Naive thymus-derived CD4-positive, alpha-beta T cell (primary cell): ENCODE data around the gene NBEA. TPM values are rescaled to one million over a fixed set of nuclear protein-coding genes. Genes with fewer than 3 reads are reported as not detected.
A peak's percentile ranks its signal among the peaks of the same experiment; 100 is the strongest.

Experiments
- ATAC-seq: fragments of 150-1000 bp; cut with Tn5 transposase; 2 replicates; pipeline ENCODE4 v1.10.0; 2021; ENCODE audit warnings: mild to moderate bottlenecking, moderate library complexity
- CTCF ChIA-PET: fragments of 350-600 bp; sonication (Branson Sonifier 250); formaldehyde crosslinking; loops from one replicate; lab custom pipeline; 2021; ENCODE audit warnings: antibody characterized with exemption; lab: Charles Lee
- POLR2A ChIA-PET: fragments of 350-600 bp; sonication (Branson Sonifier 250); formaldehyde crosslinking; loops from one replicate; lab custom pipeline; 2021; ENCODE audit warnings: antibody characterized with exemption, inconsistent platforms; lab: Charles Lee
- DNase-seq, 9 donors: peaks; one replicate each; pipeline versions ENCODE4 v3.0.0 to v3.0.0-alpha.2; 2020 to 2022; ENCODE audit warnings: mixed read lengths in 1 of 9
- H3K27ac ChIP-seq: one replicate; pipeline ENCODE4 v1.7.0; 2013; ENCODE audit warnings: mild to moderate bottlenecking, low read depth, low read length, moderate library complexity
- H3K27me3 ChIP-seq, 2 donors: one replicate each; pipeline ENCODE4 v1.7.0; 2013; ENCODE audit warnings: low read length in 2 of 2, mild to moderate bottlenecking in 2 of 2, moderate library complexity in 2 of 2; ENCODE audit not compliant: control insufficient read depth in 2 of 2, insufficient read depth in 2 of 2
- H3K36me3 ChIP-seq, 3 experiments: 1 replicate in 2 of 3; 2 replicates in 1 of 3; pipeline ENCODE4 v1.7.0; 2013; ENCODE audit warnings: low read length in 3 of 3, mild to moderate bottlenecking in 3 of 3, moderate library complexity in 1 of 3; ENCODE audit not compliant: insufficient read depth in 3 of 3, control insufficient read depth in 2 of 3
- H3K4me1 ChIP-seq, 2 donors: one replicate each; pipeline ENCODE4 v1.7.0; 2013; ENCODE audit warnings: low read length in 2 of 2, mild to moderate bottlenecking in 2 of 2, moderate library complexity in 1 of 2; ENCODE audit not compliant: control insufficient read depth in 2 of 2, insufficient read depth in 2 of 2
- H3K4me3 ChIP-seq: 2 replicates; pipeline ENCODE4 v1.7.0; 2013; ENCODE audit warnings: mild to moderate bottlenecking, low read length
- H3K9me3 ChIP-seq, 3 experiments: 1 replicate in 2 of 3; 2 replicates in 1 of 3; pipeline ENCODE4 v1.7.0; 2013; ENCODE audit warnings: low read length in 3 of 3; ENCODE audit not compliant: control insufficient read depth in 2 of 3
- H3K27ac Mint-ChIP-seq, 9 donors: one replicate each; pipeline ENCODE4 v1.8.0; 2020 to 2022; ENCODE audit warnings: mixed read lengths in 9 of 9, mild to moderate bottlenecking in 8 of 9, moderate library complexity in 5 of 9, inconsistent platforms in 2 of 9
- H3K27me3 Mint-ChIP-seq, 5 donors: one replicate each; pipeline ENCODE4 v1.8.0; 2021 to 2022; ENCODE audit warnings: mixed read lengths in 5 of 5, mild to moderate bottlenecking in 1 of 5
- H3K36me3 Mint-ChIP-seq, 5 donors: one replicate each; pipeline ENCODE4 v1.8.0; 2020 to 2022; ENCODE audit warnings: mixed read lengths in 5 of 5, mild to moderate bottlenecking in 3 of 5, inconsistent platforms in 1 of 5
- H3K4me1 Mint-ChIP-seq, 7 donors: one replicate each; pipeline ENCODE4 v1.8.0; 2020 to 2022; ENCODE audit warnings: mixed read lengths in 7 of 7, mild to moderate bottlenecking in 3 of 7, inconsistent platforms in 1 of 7
- H3K4me3 Mint-ChIP-seq, 10 donors: one replicate each; pipeline ENCODE4 v1.8.0; 2020 to 2022; ENCODE audit warnings: mild to moderate bottlenecking in 10 of 10, mixed read lengths in 10 of 10, moderate library complexity in 6 of 10, inconsistent platforms in 2 of 10
- H3K9me3 Mint-ChIP-seq, 11 donors: one replicate each; pipeline ENCODE4 v1.8.0; 2020 to 2022; ENCODE audit warnings: mixed read lengths in 11 of 11, mild to moderate bottlenecking in 4 of 11, inconsistent platforms in 1 of 11, moderate library complexity in 1 of 11
- intact Hi-C, 2 donors: fragments of 100-400 bp; cut with micrococcal nuclease; formaldehyde crosslinking; loops; one replicate each; pipeline ENCODE4 v1.15.1; 2023
- polyA plus RNA-seq, 2 donors: library from polyadenylated mRNA; unstranded; fragments of 300-500 nt; fragmentation: Illumina TruSeq; gene quantifications; one replicate each; pipeline ENCODE4 v1.2.3, GENCODE V29; 2021
- total RNA-seq, 6 experiments: library from RNA in 5 of 6; stranded (reverse) in 5 of 6; gene quantifications; 1 replicate in 5 of 6; 2 replicates in 1 of 6; pipeline ENCODE4 v1.2.3 and lab custom pipeline; 2021 to 2026

The NBEA gene
- total and polyA plus RNA-seq, 7 experiments from 2014 or later: 0.15 to 6.3 (median 3.2) TPM

DNA sequence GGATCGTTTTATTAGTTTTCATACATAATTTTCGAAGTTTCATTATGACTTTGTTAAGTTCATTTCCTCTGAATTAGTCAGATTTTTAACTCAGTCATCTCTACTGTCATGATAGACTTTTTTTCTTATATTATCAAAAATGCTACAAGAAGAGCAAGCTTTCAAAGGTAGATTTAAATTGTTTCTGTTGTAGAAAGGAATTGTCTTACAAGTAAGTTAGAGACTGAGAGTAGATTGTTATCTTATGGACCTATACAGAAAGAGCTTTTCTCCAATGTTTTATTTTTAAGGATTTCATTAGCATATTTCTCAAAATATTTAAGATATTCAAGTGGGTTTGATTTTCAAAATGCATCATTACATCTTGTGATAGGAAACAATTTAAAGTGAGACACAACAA is 531.7 kb downstream of the NBEA start:
- H3K4me1 ChIP-seq: peaks cover 0 to 13% of the 10 kb centered on the region in 2 donors
- H3K27ac Mint-ChIP-seq: no peak overlapping the region
- ChIA-PET CTCF (no interaction called here), POLR2A (interaction anchor here (0.6 kb wide), 1 partner anchor 63 kb away, joined by 5 read pairs; no protein-coding TSS in a partner anchor)
- H3K4me1 Mint-ChIP-seq: peaks cover 18 to 65% (median 44%) of the 10 kb centered on the region in 7 donors
- DNase-seq (no peak), ATAC-seq (no peak)
- peaks cover 78 to 90% (median 84%) of the 10 kb centered on the region in 5 donors for H3K27me3 Mint-ChIP-seq
- no peak overlapping the region for H3K4me3 ChIP-seq
- peaks cover 0 to 22% (median 9%) of the 10 kb centered on the region in 5 donors for H3K36me3 Mint-ChIP-seq
- no peak overlapping the region for H3K27ac ChIP-seq
- peaks cover 0 to 19% (median 10%) of the 10 kb centered on the region in 3 experiments for H3K9me3 ChIP-seq
- intact Hi-C loops: no loop called here
- no peaks in the 10 kb centered on the region for H3K36me3 ChIP-seq
- peaks cover 0 to 42% of the 10 kb centered on the region in 2 donors for H3K27me3 ChIP-seq
- H3K9me3 Mint-ChIP-seq: peaks cover 3 to 75% (median 17%) of the 10 kb centered on the region in 11 donors
- no peak overlapping the region for H3K4me3 Mint-ChIP-seq

DNA sequence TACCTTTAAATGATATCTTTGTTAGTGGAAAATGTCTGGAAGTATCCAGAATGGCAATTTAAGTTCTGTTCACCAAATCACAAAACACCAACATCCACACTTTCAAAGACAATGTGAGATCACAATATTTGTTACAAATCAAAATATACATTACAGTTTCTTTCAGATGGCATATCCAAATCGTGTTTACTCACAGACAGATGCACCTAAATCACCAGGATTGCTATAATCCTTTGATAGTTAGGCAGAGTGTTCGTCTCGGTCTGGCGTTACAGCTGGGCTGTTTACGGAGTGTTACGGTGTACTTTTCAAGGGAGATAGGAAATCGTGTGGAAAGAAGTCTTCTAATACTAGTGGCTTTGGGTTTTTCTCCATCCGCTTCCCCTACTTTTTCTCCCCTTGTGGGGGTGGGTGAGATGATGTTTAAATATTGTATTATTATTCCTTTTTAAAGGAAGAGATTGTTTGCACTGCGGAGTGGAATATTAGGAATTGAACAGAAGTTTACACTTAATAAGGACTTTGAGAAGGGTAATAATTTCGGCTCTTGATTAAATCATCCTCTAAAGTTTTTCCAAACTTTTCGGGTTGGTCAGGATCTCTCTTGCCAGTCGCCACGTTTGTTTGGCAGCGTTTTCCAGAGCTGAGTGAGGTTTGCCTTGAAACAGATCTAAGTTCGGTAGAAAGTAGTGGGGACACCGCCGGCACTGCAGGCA is 532.6 kb downstream of the NBEA start:
- Histone ChIP-seq H3K27me3 (peaks cover 0 to 47% of the 10 kb centered on the region in 2 donors), H3K36me3 (no peaks in the 10 kb centered on the region), H3K4me3 (peak overlapping the region; percentile 28), H3K27ac (no peak overlapping the region), H3K9me3 (peaks cover 0 to 19% (median 10%) of the 10 kb centered on the region in 3 experiments), H3K4me1 (peaks cover 0 to 13% of the 10 kb centered on the region in 2 donors)
- H3K4me1 Mint-ChIP-seq: peaks cover 18 to 63% (median 44%) of the 10 kb centered on the region in 7 donors
- no peak overlapping the region for H3K27ac Mint-ChIP-seq
- ATAC-seq (no peak), DNase-seq (no peak)
- H3K4me3 Mint-ChIP-seq: peak overlapping the region; percentile 71 to 85 (median 81)
- intact Hi-C loops: no loop called here
- POLR2A ChIA-PET: no interaction called here
- H3K27me3 Mint-ChIP-seq: peaks cover 78 to 92% (median 86%) of the 10 kb centered on the region in 5 donors
- peaks cover 0 to 19% (median 9%) of the 10 kb centered on the region in 5 donors for H3K36me3 Mint-ChIP-seq
- CTCF ChIA-PET: no interaction called here
- H3K9me3 Mint-ChIP-seq: peaks cover 3 to 70% (median 20%) of the 10 kb centered on the region in 11 donors

DNA sequence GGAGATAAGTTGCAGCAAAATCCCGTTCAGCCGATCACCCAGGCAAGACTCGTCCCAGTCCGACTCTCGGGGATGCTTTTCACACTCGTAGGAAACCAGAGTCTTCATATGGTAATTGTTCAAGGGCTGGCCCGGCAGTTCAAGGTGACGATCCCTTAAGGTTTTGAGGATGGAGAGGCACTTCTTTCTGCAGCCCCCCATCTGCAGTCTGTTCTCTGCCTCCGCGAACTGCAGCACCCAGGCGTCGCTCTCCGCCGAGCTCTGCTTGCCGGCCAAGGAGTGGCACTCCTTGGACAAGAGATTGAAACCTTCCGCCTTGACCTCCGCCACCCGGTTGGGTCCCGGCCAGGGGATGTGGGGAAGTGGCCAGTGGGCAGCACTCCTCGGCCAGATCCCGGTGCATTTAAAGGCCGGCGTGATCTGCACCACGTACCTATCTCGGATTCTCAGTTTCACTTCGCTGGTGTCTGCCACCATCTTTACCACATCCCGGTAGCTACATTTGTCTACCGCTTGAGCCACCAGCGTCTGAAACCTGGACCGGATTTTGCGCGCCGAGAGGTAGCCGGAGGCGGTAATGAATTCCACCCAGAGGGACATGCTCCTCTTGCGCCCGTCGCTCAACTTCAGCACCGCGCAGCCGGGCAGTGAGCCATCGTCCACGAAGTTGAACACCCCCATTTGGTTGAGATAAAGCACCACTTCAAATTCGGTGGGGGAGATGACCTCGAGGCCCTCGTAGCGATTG is 533.3 kb downstream of the NBEA start:
- H3K36me3 Mint-ChIP-seq: peaks cover 0 to 12% (median 6%) of the 10 kb centered on the region in 5 donors
- Histone ChIP-seq H3K27me3 (peaks cover 0 to 44% of the 10 kb centered on the region in 2 donors), H3K27ac (no peak overlapping the region), H3K9me3 (peaks cover 0 to 18% (median 10%) of the 10 kb centered on the region in 3 experiments), H3K4me1 (peaks cover 0 to 13% of the 10 kb centered on the region in 2 donors), H3K4me3 (peak overlapping the region; percentile 28), H3K36me3 (no peaks in the 10 kb centered on the region)
- peaks cover 74 to 92% (median 86%) of the 10 kb centered on the region in 5 donors for H3K27me3 Mint-ChIP-seq
- ATAC-seq: no peak
- ChIA-PET CTCF (no interaction called here), POLR2A (no interaction called here)
- peaks cover 3 to 63% (median 13%) of the 10 kb centered on the region in 11 donors for H3K9me3 Mint-ChIP-seq
- peak overlapping the region in 2 of 9 donors; percentile 41 to 52 for H3K27ac Mint-ChIP-seq
- H3K4me1 Mint-ChIP-seq: peaks cover 18 to 56% (median 42%) of the 10 kb centered on the region in 7 donors
- DNase-seq: peak in 1 of 9 donors; percentile 27
- intact Hi-C loops: no loop called here
- peak overlapping the region; percentile 71 to 85 (median 81) for H3K4me3 Mint-ChIP-seq

DNA sequence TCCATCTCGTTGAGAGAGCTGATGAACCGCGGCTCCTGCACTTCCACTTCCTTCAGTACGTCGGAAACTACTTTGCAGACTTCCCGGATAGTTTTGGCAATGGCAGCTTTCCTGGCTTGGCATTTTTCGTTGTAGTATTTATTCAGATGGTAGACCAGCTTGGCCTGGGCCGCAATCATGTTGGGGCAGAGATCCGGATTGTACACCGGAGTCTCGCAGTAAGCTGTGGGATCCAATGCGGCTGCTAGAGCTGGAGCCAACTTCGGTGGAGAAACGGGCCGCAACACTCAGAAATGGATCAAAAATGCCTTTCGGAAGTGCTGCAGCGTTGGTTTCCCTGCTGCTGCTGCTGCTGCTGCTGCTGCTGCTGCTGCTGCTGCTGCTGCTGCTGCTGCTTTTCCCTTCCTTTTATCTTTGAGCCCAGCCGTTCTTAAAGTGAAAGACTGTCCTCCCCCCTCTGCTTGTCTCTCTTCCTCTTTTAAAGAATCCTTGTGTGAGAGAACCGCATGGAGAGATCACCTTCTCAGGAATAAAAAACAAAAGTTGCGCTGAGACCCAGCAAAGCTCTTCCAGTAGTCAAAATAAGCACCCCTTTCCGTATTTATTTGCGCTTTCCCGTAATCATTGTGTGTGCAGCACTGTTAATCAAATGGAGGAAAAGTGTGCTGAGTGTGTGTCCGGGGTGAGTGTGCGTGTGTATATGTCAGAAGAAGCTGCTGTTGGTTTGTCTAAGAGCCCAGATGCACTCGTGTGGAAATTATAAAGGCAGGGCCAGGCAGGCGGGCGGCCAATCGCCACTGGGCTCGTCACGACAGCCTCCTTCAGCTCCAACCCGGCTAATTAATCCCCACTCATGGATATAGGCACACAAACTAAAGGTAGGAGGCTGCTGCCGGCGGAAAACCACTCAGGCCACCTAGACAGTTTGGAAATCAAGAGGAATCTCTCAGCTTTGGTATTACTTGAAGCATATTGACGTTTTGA is 534.2 kb downstream of the NBEA start, which contains the start of gene MAB21L1:
Gene MAB21L1 (minus strand): TSS at position 730 of the 984 bp plus-strand sequence. CDS start 551 bp downstream, at position 179.
- intact Hi-C loops: no loop called here
- ATAC-seq (peak; percentile 55), DNase-seq (peak in 3 of 9 donors; percentile 16 to 31 (median 21))
- H3K4me1 Mint-ChIP-seq: peaks cover 18 to 52% (median 37%) of the 10 kb centered on the region in 7 donors
- peaks cover 0 to 11% (median 5%) of the 10 kb centered on the region in 5 donors for H3K36me3 Mint-ChIP-seq
- CTCF ChIA-PET: no interaction called here
- peak within 1 kb of the TSS in 2 of 9 donors; percentile 41 to 52 for H3K27ac Mint-ChIP-seq
- no peak within 1 kb of the TSS for H3K27ac ChIP-seq
- peaks cover 0 to 10% (median 10%) of the 10 kb centered on the region in 3 experiments for H3K9me3 ChIP-seq
- H3K4me3 ChIP-seq: peak within 1 kb of the TSS; percentile 28
- H3K4me1 ChIP-seq: peaks cover 0 to 13% of the 10 kb centered on the region in 2 donors
- POLR2A ChIA-PET: no interaction called here
- no peaks in the 10 kb centered on the region for H3K36me3 ChIP-seq
- peaks cover 71 to 91% (median 86%) of the 10 kb centered on the region in 5 donors for H3K27me3 Mint-ChIP-seq
- peak within 1 kb of the TSS; percentile 71 to 85 (median 81) for H3K4me3 Mint-ChIP-seq
- peaks cover 0 to 41% of the 10 kb centered on the region in 2 donors for H3K27me3 ChIP-seq
- H3K9me3 Mint-ChIP-seq: peaks cover 3 to 54% (median 11%) of the 10 kb centered on the region in 11 donors

DNA sequence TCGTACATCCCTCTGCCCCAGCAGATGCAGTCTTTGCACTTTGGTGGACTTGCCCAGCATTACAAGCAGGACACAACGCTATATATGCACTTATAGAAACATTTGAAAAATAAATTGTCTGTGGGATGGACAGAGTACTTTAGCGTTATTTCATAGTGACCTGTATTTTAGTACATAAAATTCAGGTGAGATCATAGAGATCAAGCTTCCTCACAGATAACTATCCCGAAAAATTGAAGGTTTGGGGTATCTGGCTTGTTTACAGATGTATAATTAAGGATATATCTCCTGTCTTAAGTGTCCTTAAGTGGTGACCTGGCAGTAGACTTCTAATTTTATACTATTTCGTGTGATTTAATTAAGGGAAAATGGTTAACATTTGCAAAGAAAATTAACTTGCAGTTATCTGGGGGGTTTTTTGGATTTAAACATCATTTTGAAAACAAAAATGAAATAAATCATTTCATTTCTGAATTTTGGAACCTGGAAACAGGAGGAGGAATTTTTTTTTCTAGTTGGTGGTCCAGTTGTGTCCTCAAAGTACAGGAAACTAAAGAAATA is 535.4 kb downstream of the NBEA start:
- Histone ChIP-seq H3K4me1 (peaks cover 0 to 13% of the 10 kb centered on the region in 2 donors), H3K36me3 (no peaks in the 10 kb centered on the region), H3K4me3 (no peak overlapping the region), H3K9me3 (no peaks in the 10 kb centered on the region), H3K27me3 (peaks cover 0 to 31% of the 10 kb centered on the region in 2 donors), H3K27ac (no peak overlapping the region)
- intact Hi-C loops: no loop called here
- ChIA-PET CTCF (no interaction called here), POLR2A (no interaction called here)
- H3K36me3 Mint-ChIP-seq: peaks cover 0 to 11% (median 3%) of the 10 kb centered on the region in 5 donors
- no peak for ATAC-seq
- peaks cover 1 to 42% (median 6%) of the 10 kb centered on the region in 11 donors for H3K9me3 Mint-ChIP-seq
- no peak for DNase-seq
- peaks cover 18 to 46% (median 27%) of the 10 kb centered on the region in 7 donors for H3K4me1 Mint-ChIP-seq
- no peak overlapping the region for H3K27ac Mint-ChIP-seq
- H3K4me3 Mint-ChIP-seq: peak overlapping the region in 1 of 10 donors; percentile 71
- H3K27me3 Mint-ChIP-seq: peaks cover 60 to 82% (median 74%) of the 10 kb centered on the region in 5 donors
